HEK293 (cell line): Measurements from ENCODE around the gene AKT2.

ENCODE experiments used
- CTCF ChIA-PET: fragments of 350-600 bp; formaldehyde crosslinking; extraction: SDS; loops from one replicate; lab custom pipeline; 2021; ENCODE audit warnings: antibody characterized with exemption; lab: Yijun Ruan, JAX
- POLR2A ChIA-PET: fragments of 300-600 bp; formaldehyde crosslinking; extraction: SDS; loops from one replicate; lab custom pipeline; 2020; ENCODE audit warnings: antibody characterized with exemption, inconsistent platforms; lab: Yijun Ruan, JAX
- H3K27ac ChIP-seq: fragments of 200-500 bp; sonication (Bioruptor generic); 2 replicates; pipeline ENCODE4 v1.5.1; 2014; ENCODE audit warnings: low read depth, low read length, control low read depth, inconsistent platforms; ENCODE audit errors: extremely low read depth
- H3K36me3 ChIP-seq, 2 experiments: fragments of 200-500 bp in 1 of 2; sonication (Bioruptor generic) in 1 of 2; 1 replicate in 1 of 2; 2 replicates in 1 of 2; pipeline ENCODE4 v1.5.1; 2014 to 2017; ENCODE audit warnings: inconsistent platforms in 2 of 2, low read length in 2 of 2; ENCODE audit not compliant: control insufficient read depth in 2 of 2, insufficient read depth in 1 of 2
- H3K4me1 ChIP-seq: fragments of 200-500 bp; sonication (Bioruptor generic); 2 replicates; pipeline ENCODE4 v1.5.1; 2014; ENCODE audit warnings: mild to moderate bottlenecking, low read length, inconsistent platforms; ENCODE audit not compliant: control insufficient read depth, insufficient read depth
- H3K4me3 ChIP-seq: 2 replicates; pipeline ENCODE4 v1.5.1; 2011; ENCODE audit warnings: low read depth, mild to moderate bottlenecking, control low read depth, low read length, moderate library complexity
- H3K9me3 ChIP-seq: fragments of 200-500 bp; sonication (Bioruptor generic); 2 replicates; pipeline ENCODE4 v1.5.1; 2014; ENCODE audit warnings: low read depth, low read length, inconsistent platforms; ENCODE audit not compliant: control insufficient read depth, insufficient read depth
- GLIS1 ChIP-seq: fragments of 450-650 bp; formaldehyde crosslinking; IDR thresholded peaks from 2 replicates; pipeline ENCODE4 v1.5.1; 2016; ENCODE audit warnings: missing biosample characterization, missing genetic modification characterization
- SP2 ChIP-seq: fragments of 450-650 bp; formaldehyde crosslinking; IDR thresholded peaks from 2 replicates; pipeline ENCODE4 v1.5.1; 2016; ENCODE audit warnings: missing biosample characterization, missing genetic modification characterization
- SP3 ChIP-seq: fragments of 450-650 bp; formaldehyde crosslinking; IDR thresholded peaks from 2 replicates; pipeline ENCODE4 v1.5.1; 2016; ENCODE audit warnings: missing biosample characterization, missing genetic modification characterization
- TCF7L2 ChIP-seq: IDR thresholded peaks from 2 replicates; pipeline ENCODE4 v1.6.1; 2011; ENCODE audit warnings: low read depth, mild to moderate bottlenecking, inconsistent platforms, low read length, moderate library complexity, borderline replicate concordance
- YY1 ChIP-seq: fragments of 450-650 bp; formaldehyde crosslinking; IDR thresholded peaks from 2 replicates; pipeline ENCODE4 v1.5.1; 2018; ENCODE audit warnings: missing biosample characterization, missing genetic modification characterization
- ZBTB17 ChIP-seq: fragments of 450-650 bp; formaldehyde crosslinking; IDR thresholded peaks from 2 replicates; pipeline ENCODE4 v1.5.1; 2016; ENCODE audit warnings: missing biosample characterization, missing genetic modification characterization
- ZFP69B ChIP-seq: fragments of 450-650 bp; formaldehyde crosslinking; IDR thresholded peaks from 2 replicates; pipeline ENCODE4 v1.5.1; 2016; ENCODE audit warnings: missing biosample characterization, missing genetic modification characterization
- ZIC2 ChIP-seq: fragments of 450-650 bp; formaldehyde crosslinking; IDR thresholded peaks from 2 replicates; pipeline ENCODE4 v1.5.1; 2016; ENCODE audit warnings: missing biosample characterization, missing genetic modification characterization
- ZNF146 ChIP-seq: fragments of 450-650 bp; formaldehyde crosslinking; IDR thresholded peaks from 2 replicates; pipeline ENCODE4 v1.5.1; 2016; ENCODE audit warnings: missing biosample characterization, missing genetic modification characterization
- ZNF2 ChIP-seq: fragments of 450-650 bp; formaldehyde crosslinking; IDR thresholded peaks from 2 replicates; pipeline ENCODE4 v1.5.1; 2016; ENCODE audit warnings: missing biosample characterization, missing genetic modification characterization
- ZNF239 ChIP-seq: fragments of 450-650 bp; formaldehyde crosslinking; IDR thresholded peaks from 2 replicates; pipeline ENCODE4 v1.5.1; 2016; ENCODE audit warnings: missing biosample characterization, missing genetic modification characterization
- ZNF341 ChIP-seq: fragments of 450-650 bp; formaldehyde crosslinking; IDR thresholded peaks from 2 replicates; pipeline ENCODE4; 2016; ENCODE audit warnings: low read depth, missing biosample characterization, missing genetic modification characterization
- ZNF350 ChIP-seq: fragments of 450-650 bp; formaldehyde crosslinking; IDR thresholded peaks from 2 replicates; pipeline ENCODE4 v1.5.0; 2017; ENCODE audit warnings: missing biosample characterization, mild to moderate bottlenecking, missing genetic modification characterization
- ZNF366 ChIP-seq: fragments of 450-650 bp; formaldehyde crosslinking; conservative IDR thresholded peaks from 2 replicates; pipeline ENCODE4 v1.5.1; 2016; ENCODE audit warnings: missing biosample characterization, missing genetic modification characterization
- ZNF596 ChIP-seq: fragments of 450-650 bp; IDR thresholded peaks from 2 replicates; pipeline ENCODE4 v1.5.0; 2018; ENCODE audit warnings: missing biosample characterization, mild to moderate bottlenecking, missing genetic modification characterization, moderate library complexity
- ZNF76 ChIP-seq: fragments of 450-650 bp; formaldehyde crosslinking; IDR thresholded peaks from 2 replicates; pipeline ENCODE4; 2016; ENCODE audit warnings: low read depth, missing biosample characterization, missing genetic modification characterization, borderline replicate concordance
- TF ChIP-seq, protein P1 (sequence below): fragments of 450-650 bp; formaldehyde crosslinking; IDR thresholded peaks from 2 replicates; pipeline ENCODE4 v1.5.1; 2016; ENCODE audit warnings: missing biosample characterization, missing genetic modification characterization
- TF ChIP-seq, protein P2 (sequence below): fragments of 450-650 bp; formaldehyde crosslinking; conservative IDR thresholded peaks from 2 replicates; pipeline ENCODE4 v1.5.1; 2016; ENCODE audit warnings: low read depth, missing biosample characterization, missing genetic modification characterization
- TF ChIP-seq, protein P3 (sequence below): fragments of 450-650 bp; formaldehyde crosslinking; IDR thresholded peaks from 2 replicates; pipeline ENCODE4 v1.5.1; 2016; ENCODE audit warnings: missing biosample characterization, missing genetic modification characterization, low read depth
- TF ChIP-seq, protein P4 (sequence below): fragments of 450-650 bp; formaldehyde crosslinking; IDR thresholded peaks from 2 replicates; pipeline ENCODE4 v1.5.1; 2017; ENCODE audit warnings: missing biosample characterization, missing genetic modification characterization
- TF ChIP-seq, protein P5 (sequence below): fragments of 450-650 bp; formaldehyde crosslinking; IDR thresholded peaks from 2 replicates; pipeline ENCODE4 v1.5.1; 2017; ENCODE audit warnings: missing biosample characterization, missing genetic modification characterization

The AKT2 gene

DNA sequence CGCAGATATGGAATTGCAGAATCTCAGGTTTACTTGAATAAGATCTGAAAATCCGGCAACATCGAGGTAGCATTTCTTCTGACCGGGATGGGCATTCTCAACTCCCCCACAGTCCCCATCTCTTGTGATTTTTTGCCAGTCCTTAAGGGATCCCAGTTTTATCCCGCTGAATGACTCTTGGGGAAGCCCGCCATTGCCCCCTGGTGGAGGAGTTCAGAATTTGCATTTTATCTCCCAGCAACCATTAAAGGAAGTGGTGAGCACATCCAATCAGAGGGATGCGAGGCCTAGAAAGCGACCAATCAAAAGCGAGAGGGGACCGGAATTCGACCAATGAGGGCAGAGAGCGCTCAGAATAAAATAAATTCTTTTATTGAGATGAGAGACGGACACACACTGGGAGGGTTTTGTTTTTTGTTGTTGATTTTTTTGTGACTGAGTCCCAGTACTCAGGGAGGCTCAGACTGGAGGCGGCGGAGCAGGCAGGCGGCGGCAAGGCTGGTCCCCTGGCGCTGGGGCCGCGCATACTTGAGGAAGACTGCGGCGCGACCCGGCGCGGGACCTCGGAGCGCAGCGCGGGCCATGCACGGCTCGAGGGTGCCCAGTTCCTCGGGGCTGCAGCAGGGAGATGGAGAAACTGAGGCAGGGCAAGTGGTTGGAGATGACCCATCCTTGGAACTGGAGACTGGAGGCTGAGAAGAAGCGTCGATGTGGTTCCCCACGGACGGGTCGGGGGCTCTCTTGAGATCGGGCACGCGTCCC lies 63.1 kb downstream of the AKT2 start (continued):
- peak; percentile 41; the same call in 1 of the 2 replicates for TF ChIP-seq SP3 (tag by site-specific recombination)
- TF ChIP-seq, protein P1, sequence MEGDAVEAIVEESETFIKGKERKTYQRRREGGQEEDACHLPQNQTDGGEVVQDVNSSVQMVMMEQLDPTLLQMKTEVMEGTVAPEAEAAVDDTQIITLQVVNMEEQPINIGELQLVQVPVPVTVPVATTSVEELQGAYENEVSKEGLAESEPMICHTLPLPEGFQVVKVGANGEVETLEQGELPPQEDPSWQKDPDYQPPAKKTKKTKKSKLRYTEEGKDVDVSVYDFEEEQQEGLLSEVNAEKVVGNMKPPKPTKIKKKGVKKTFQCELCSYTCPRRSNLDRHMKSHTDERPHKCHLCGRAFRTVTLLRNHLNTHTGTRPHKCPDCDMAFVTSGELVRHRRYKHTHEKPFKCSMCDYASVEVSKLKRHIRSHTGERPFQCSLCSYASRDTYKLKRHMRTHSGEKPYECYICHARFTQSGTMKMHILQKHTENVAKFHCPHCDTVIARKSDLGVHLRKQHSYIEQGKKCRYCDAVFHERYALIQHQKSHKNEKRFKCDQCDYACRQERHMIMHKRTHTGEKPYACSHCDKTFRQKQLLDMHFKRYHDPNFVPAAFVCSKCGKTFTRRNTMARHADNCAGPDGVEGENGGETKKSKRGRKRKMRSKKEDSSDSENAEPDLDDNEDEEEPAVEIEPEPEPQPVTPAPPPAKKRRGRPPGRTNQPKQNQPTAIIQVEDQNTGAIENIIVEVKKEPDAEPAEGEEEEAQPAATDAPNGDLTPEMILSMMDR (tag by site-specific recombination) = peak; percentile 93
- peak; percentile 82 for TF ChIP-seq SP2 (tag by site-specific recombination)

DNA sequence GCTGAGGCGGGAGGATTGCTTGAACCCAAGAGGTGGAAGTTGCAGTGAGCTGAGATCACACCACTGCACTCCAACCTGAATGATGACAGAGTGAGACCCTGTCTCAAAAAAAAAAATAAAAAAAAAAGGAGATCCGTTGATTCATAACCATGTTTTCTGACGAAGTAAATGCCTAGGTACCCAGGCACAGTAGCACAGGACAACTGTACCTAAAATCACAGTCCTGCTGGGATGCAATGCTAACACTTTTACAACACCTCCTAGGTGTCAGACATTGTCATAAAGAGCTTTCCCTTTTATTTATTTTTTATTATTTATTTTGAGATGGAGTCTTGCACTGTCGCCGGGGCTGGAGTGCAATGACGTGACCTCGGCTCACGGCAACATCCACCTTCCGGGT lies 64.5 kb downstream of the AKT2 start:
- Histone ChIP-seq H3K4me3 (no peak overlapping the region), H3K36me3 (no peaks in the 10 kb centered on the region; a peak in 1 of 3 replicates), H3K27ac (no peak overlapping the region), H3K4me1 (peaks cover 18% of the 10 kb centered on the region), H3K9me3 (peaks cover 3% of the 10 kb centered on the region)
- no peak for TF ChIP-seq ZBTB17 (tag by site-specific recombination)
- no peak for TF ChIP-seq GLIS1 (tag by site-specific recombination)
- TF ChIP-seq, protein P2, sequence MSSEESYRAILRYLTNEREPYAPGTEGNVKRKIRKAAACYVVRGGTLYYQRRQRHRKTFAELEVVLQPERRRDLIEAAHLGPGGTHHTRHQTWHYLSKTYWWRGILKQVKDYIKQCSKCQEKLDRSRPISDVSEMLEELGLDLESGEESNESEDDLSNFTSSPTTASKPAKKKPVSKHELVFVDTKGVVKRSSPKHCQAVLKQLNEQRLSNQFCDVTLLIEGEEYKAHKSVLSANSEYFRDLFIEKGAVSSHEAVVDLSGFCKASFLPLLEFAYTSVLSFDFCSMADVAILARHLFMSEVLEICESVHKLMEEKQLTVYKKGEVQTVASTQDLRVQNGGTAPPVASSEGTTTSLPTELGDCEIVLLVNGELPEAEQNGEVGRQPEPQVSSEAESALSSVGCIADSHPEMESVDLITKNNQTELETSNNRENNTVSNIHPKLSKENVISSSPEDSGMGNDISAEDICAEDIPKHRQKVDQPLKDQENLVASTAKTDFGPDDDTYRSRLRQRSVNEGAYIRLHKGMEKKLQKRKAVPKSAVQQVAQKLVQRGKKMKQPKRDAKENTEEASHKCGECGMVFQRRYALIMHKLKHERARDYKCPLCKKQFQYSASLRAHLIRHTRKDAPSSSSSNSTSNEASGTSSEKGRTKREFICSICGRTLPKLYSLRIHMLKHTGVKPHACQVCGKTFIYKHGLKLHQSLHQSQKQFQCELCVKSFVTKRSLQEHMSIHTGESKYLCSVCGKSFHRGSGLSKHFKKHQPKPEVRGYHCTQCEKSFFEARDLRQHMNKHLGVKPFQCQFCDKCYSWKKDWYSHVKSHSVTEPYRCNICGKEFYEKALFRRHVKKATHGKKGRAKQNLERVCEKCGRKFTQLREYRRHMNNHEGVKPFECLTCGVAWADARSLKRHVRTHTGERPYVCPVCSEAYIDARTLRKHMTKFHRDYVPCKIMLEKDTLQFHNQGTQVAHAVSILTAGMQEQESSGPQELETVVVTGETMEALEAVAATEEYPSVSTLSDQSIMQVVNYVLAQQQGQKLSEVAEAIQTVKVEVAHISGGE (tag by site-specific recombination) = 0 out of 2 replicates have a peak, but pooled peaks have one; percentile 18
- peak; percentile 96 for TF ChIP-seq ZNF2 (tag by site-specific recombination)
- TF ChIP-seq, protein P3, sequence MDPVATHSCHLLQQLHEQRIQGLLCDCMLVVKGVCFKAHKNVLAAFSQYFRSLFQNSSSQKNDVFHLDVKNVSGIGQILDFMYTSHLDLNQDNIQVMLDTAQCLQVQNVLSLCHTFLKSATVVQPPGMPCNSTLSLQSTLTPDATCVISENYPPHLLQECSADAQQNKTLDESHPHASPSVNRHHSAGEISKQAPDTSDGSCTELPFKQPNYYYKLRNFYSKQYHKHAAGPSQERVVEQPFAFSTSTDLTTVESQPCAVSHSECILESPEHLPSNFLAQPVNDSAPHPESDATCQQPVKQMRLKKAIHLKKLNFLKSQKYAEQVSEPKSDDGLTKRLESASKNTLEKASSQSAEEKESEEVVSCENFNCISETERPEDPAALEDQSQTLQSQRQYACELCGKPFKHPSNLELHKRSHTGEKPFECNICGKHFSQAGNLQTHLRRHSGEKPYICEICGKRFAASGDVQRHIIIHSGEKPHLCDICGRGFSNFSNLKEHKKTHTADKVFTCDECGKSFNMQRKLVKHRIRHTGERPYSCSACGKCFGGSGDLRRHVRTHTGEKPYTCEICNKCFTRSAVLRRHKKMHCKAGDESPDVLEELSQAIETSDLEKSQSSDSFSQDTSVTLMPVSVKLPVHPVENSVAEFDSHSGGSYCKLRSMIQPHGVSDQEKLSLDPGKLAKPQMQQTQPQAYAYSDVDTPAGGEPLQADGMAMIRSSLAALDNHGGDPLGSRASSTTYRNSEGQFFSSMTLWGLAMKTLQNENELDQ = no peak
- no peak for TF ChIP-seq ZNF239 (tag by site-specific recombination)
- POLR2A ChIA-PET = no interaction called here
- CTCF ChIA-PET = interaction anchor here (0.6 to 5.1 kb wide), 12 partner anchors 9 to 86 kb away, joined by 3 to 52 read pairs (median 6); no protein-coding TSS in a partner anchor

DNA sequence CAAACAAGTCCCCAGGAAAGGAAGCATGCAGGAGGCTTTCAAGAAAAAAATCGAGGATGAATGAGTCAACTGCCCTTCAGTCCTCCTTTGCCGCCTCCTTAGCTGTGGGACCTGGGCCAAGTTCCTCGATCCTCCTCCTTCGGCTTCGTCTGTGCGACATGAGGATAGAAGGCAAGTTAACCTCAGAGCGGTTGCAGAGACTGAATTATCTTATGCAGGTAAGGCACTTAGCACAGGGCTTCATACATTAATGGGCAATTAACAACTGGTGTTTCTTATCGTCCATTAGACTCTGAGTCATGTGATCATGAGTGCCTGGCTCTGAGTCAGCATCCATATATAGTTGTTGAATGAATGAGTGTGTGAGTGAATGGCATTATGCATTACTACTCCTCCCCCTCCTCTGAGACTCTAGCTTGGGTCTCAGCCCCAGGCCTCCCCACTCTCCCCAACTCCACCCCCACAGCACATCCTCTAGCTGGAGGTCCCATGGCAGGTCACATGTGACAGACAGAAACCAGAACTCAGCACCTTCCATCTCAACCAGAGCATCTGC lies 65.3 kb downstream of the AKT2 start:
- H3K4me3 ChIP-seq = no peak overlapping the region
- CTCF ChIA-PET = interaction anchor here (0.6 to 5.1 kb wide), 8 partner anchors 9 to 427 kb away, joined by 3 to 52 read pairs (median 5); no protein-coding TSS in a partner anchor
- no peaks in the 10 kb centered on the region; a peak in 1 of 3 replicates for H3K36me3 ChIP-seq
- peaks cover 3% of the 10 kb centered on the region for H3K9me3 ChIP-seq
- peak overlapping the region; percentile 24; the same call in 1 of the 2 replicates for H3K27ac ChIP-seq
- POLR2A ChIA-PET = interaction anchor here (0.6 to 1.7 kb wide), 3 partner anchors 29 to 129 kb away, joined by 3 to 5 read pairs (median 3); partner anchors contain the start of genes C19orf47 and PLD3
- peaks cover 18% of the 10 kb centered on the region for H3K4me1 ChIP-seq
- TF ChIP-seq TCF7L2 (no peak), ZNF366 (tag by site-specific recombination) (peak; percentile 88), ZNF350 (tag by site-specific recombination) (no peak), ZNF76 (tag by site-specific recombination) (no peak), YY1 (no peak), ZNF596 (tag by site-specific recombination) (no peak), ZNF146 (no peak), ZIC2 (tag by site-specific recombination) (no peak), ZFP69B (peak; percentile 86), ZNF2 (tag by site-specific recombination) (peak; percentile 85), ZNF341 (tag by site-specific recombination) (no peak)
- TF ChIP-seq, protein P4, sequence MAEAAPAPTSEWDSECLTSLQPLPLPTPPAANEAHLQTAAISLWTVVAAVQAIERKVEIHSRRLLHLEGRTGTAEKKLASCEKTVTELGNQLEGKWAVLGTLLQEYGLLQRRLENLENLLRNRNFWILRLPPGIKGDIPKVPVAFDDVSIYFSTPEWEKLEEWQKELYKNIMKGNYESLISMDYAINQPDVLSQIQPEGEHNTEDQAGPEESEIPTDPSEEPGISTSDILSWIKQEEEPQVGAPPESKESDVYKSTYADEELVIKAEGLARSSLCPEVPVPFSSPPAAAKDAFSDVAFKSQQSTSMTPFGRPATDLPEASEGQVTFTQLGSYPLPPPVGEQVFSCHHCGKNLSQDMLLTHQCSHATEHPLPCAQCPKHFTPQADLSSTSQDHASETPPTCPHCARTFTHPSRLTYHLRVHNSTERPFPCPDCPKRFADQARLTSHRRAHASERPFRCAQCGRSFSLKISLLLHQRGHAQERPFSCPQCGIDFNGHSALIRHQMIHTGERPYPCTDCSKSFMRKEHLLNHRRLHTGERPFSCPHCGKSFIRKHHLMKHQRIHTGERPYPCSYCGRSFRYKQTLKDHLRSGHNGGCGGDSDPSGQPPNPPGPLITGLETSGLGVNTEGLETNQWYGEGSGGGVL (tag by site-specific recombination) = peak; percentile 92
- TF ChIP-seq, protein P5, sequence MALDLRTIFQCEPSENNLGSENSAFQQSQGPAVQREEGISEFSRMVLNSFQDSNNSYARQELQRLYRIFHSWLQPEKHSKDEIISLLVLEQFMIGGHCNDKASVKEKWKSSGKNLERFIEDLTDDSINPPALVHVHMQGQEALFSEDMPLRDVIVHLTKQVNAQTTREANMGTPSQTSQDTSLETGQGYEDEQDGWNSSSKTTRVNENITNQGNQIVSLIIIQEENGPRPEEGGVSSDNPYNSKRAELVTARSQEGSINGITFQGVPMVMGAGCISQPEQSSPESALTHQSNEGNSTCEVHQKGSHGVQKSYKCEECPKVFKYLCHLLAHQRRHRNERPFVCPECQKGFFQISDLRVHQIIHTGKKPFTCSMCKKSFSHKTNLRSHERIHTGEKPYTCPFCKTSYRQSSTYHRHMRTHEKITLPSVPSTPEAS (tag by site-specific recombination) = no peak
